GM21825 (cell line): ENCODE measurements around the gene RFX3.

ENCODE experiments used
- ATAC-seq: cut with Tn5 transposase; IDR thresholded peaks from one replicate; pipeline ENCODE4 v1.9.1; 2021; ENCODE audit warnings: mild to moderate bottlenecking, moderate library complexity; ENCODE audit not compliant: unreplicated experiment

Gene RFX3

DNA sequence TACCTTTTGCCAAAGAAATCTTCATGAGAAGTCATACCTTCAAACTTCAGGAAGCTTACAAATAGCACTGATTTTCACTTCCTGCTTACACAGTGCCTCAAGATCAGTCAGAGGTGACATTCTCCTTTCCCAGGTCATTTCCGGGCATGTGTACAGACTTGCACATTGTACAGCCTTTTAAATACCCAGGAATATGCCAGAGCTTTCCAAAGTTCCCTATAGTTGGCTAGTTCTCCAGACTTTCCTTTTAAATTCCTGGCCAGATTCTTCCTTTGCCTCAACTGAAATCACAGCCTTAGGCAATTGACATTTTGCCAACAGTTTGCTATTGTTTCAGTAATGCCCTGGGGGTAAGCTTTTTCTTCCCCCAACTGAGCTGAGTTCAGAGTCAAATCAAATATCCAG is 47.2 kb downstream of the RFX3 start:
- ATAC-seq = peak; percentile 45

DNA sequence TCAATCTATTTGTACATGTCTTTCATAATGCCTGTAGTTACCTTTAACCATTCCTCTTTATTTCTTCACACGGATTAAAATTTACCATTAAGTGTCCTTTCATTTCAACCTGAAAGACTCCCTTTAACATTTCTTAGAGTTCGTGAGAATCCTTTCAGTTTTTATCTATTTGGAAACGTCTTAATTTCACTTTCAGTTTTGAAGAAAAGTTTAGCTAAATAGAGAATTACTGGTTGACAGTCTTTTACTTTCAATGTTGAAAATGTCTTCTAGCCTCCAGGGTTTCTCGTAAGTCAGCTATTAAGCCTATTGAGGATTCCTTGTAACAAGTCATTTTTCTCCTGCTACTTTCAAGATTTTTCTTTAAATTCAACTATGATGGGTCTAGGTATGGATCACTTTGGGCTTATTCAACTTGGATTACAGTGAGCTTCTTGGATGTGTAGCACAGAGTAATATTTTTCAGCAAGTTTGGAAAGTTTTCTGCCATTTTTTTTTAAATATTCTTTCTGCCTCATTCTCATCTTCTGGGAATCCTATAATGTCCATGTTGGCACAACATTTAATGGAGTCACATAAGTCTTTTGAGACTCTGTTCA is 48.5 kb downstream of the RFX3 start:
- ATAC-seq = no peak

DNA sequence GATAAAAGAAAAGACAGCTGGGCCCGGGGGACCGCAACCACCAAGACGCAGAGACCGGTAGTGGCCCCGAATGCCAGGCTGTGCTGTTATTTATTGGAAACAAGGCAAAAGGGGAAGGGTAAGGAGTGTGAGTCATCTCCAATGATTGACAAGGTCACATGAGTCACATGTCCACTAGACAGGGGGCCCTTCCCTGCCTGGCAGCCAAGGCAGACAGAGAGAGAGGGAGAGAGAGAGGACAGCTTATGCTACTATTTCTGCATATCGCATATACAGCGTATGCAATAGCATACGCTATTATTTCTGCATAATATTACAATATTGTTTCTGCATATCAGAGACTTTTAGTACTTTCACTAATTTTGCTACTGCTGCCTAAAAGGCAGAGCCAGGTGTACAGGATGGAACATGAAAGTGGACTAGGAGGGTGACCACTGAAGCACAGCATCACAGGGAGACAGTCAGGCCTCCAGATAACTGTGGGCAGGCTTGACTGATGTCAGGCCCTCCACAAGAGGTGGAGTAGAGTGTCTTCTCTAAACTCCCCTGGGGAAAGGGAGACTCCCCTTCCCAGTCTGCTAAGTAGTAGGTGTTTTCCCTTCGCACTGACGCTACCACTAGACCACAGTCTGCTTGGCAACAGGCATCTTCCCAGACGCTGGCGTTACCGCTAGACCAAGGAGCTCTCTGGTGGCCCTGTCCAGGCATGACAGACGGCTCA is 50.3 kb downstream of the RFX3 start:
- ATAC-seq = peak; percentile 20

DNA sequence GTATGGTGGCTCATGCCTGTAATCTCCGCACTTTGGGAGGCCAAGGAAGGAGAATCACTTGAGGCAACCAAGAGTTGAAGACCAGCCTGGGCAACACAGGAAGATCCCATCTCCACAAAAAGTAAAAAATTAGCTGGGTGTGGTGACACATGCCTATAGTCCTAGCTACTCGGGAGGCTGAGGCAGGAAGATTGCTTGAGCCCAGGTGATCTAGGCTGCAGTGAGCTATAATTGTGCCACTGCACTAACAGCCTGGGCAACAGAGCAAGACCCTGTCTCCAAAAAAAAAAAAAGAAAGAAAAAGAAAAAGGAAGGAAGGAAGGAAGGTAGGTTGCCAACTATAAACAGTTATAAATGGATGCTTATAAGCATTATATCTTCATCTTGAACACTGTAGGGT is 51.0 kb downstream of the RFX3 start:
- no peak for ATAC-seq

GRCh38 chr9:3473405-3473804 is 52.4 kb downstream of the RFX3 start:
- peak; percentile 47 for ATAC-seq

- no peak for ATAC-seq
Observed at GRCh38 chr9:3471883-3472282, 53.9 kb downstream of the RFX3 start.

- ATAC-seq = no peak
Observed at GRCh38 chr9:3468421-3469205, 57.2 kb downstream of the RFX3 start.

GRCh38 chr9:3467593-3468219 is 58.1 kb downstream of the RFX3 start:
- peak; percentile 97 for ATAC-seq

DNA sequence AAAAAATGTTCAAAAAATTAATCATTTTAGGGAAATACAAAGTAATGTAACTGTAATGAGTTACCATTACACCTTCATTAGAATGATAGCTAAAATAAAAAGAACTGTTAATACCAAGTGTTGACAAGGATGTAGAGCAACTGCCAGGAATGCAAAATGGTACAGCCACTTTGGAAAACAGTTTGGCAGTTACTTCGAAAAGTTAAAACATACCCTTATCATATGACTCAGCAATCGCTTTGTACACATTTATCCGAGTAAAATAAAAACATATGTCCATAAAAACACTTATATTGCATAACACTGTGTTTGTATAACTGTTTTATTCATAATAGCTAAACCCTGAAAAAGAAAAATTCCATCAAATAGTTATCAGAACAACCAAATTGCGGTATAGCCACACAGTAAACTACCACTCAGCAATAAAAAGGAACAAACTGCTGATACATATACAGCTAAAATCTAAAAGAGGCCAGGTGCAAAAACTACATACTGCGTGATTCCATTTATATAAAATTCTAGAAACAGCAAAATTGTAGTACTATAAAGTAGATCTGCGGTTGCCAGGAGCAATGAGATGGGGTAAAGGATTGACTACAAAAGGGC is 61.7 kb downstream of the RFX3 start:
- no peak for ATAC-seq

GRCh38 chr9:3458806-3459475 is 66.9 kb downstream of the RFX3 start:
- no peak for ATAC-seq

GRCh38 chr9:3457175-3457574 is 68.6 kb downstream of the RFX3 start:
- ATAC-seq = no peak

DNA sequence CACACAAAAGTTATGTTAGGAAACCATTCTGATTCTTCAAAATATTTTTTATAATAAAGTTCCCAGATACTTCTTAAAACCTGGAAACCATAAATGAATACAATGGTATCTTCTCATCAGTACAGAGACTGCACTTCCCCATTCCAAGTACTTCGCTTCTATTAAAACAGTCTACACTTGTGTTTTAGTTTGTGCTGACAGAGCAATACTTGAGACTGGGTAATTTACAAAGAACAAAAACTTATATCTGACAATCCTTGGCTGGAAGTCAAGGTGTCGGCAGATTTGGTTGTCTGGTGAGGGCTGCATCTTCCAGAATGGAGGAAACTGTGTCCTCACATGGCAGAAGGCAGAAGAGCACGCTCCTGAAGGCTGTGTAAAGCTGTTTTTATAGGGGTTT is 70.1 kb downstream of the RFX3 start:
- ATAC-seq = no peak

- ATAC-seq = no peak
Observed at GRCh38 chr9:3455094-3455493, 70.7 kb downstream of the RFX3 start.

GRCh38 chr9:3451956-3452355 is 73.8 kb downstream of the RFX3 start:
- no peak for ATAC-seq

DNA sequence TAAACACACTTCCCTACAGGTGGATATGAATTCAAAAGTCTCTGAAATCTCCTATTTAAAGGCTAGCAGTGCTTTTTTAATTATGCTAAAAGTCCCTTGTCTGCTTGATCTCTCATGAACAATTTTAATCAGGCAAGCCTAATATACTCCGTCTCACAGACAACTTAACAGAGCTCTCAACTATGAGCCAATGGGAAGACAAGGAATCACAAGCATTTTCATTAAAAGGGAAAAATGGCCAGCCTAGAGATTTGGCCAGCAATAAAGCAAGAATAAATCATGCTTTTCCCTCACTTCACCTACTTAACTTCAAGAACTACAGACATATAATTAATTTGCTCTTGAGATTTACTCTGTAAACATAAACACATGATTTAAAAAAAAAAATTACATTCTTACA is 78.0 kb downstream of the RFX3 start:
- ATAC-seq = no peak

DNA sequence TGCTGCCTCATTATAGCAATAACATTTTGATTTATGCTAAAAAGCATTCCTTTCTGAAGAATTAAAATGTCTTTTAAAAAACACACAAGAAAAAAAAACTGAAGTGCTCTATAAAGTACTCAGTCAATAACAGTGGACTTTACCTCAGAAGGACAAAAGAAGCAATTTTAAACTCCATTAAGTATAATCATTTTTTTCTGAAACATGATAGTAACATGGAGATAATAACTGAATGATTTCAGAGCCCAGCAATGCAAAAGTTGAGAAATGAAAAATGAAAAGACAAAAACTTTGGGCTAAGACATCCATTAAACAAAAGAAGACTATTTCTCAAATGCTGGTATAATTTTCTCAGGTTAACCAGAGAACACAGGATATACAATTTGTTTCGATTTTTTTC is 78.7 kb downstream of the RFX3 start:
- ATAC-seq = no peak

GRCh38 chr9:3446313-3446712 is 79.5 kb downstream of the RFX3 start:
- no peak for ATAC-seq

GRCh38 chr9:3444016-3444415 is 81.8 kb downstream of the RFX3 start:
- no peak for ATAC-seq

GRCh38 chr9:3441197-3441816 is 84.5 kb downstream of the RFX3 start:
- ATAC-seq = peak; percentile 81
